Endothelial cell of umbilical vein (primary cell): ENCODE measurements around the gene MNAT1.

Experiments used
- CTCF ChIP-seq, 2 donors: IDR thresholded peaks; 1 replicate in 1 of 2; 2 replicates in 1 of 2; pipeline ENCODE4 v1.5.1; 2011; ENCODE audit warnings: low read length in 2 of 2, mild to moderate bottlenecking in 2 of 2, moderate library complexity in 2 of 2, control low read depth in 1 of 2, inconsistent platforms in 1 of 2, low read depth in 1 of 2; ENCODE audit not compliant: insufficient read depth in 1 of 2; ENCODE audit errors: extremely low read depth in 1 of 2
- MYC ChIP-seq: IDR thresholded peaks from one replicate; pipeline ENCODE4 v1.6.1; 2011; ENCODE audit warnings: mild to moderate bottlenecking, low read depth, low read length

DNA sequence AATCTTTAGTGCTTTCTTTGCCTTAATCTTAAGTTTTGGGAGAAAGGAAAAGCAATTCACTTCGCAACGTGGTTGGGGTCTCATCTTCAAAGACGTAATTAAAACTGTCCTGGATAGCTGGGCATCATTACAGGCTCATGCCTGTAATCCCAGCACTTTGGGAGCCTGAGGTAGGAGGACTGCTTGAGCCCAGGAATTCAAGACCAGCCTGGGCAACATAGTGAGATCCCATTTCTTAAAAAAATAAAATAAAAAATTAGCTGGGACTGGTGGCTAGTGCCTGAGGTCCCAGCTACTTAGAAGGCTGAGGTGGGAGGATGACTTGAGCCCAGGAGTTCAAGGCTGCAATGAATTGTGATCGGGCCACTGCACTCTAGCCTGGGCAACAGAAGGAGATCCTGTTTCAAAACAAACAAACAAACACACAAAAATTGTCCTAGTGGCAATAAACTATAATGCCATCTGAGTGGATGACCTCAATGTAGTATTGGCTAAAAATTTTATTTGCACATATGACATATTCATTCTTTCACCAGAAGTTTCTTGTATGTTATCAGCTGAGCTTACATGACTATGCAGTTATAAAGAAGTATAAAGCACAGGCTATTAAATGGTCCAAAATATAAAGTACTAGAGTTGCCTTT lies 1.6 kb upstream of the MNAT1 start:
- TF ChIP-seq CTCF (IDR thresholded peaks at IDR 0.05; ENCODE audit: extremely low read depth in 1 of 2, insufficient read depth in 1 of 2, low read depth in 1 of 2, low read length in 2 of 2) (no peak), MYC (no peak)
